T-helper 1 cell (primary cell): ENCODE data around the gene STT3A.

Source experiments
- DNase-seq, 5 donors: peaks; one replicate each; pipeline ENCODE4 v3.0.0-alpha.2; 2012 to 2020

The STT3A gene

GRCh38 chr11:125670172-125670571, 77.5 kb downstream of the STT3A start:
- DNase-seq = no peak

DNA sequence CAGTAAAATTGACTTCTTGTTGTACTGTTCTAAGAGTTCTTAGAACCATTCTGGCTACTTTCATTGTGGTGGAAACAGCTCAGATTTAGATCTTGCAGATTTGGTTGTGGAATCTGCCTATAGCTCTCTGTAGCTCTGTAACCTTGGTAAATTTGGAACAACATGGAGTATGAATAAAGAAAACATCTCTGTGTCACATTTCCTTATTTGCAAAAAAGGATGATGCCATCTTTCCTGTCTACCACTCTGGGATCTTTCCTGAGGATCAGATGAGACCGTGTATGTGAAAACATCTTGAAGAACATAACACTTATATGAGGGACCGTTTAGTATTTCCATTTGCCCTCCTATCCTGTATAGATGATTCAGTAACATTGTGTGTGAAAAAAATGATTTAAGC, 78.9 kb downstream of the STT3A start:
- no peak for DNase-seq
